Neural progenitor cell (in vitro differentiated cells): ENCODE data around the gene DCHS1. TPM values are rescaled to one million over a fixed set of nuclear protein-coding genes. Genes with fewer than 3 reads are reported as not detected.

Experiments
- DNase-seq: peaks from one replicate; pipeline ENCODE4 v3.0.0-alpha.2; 2016; ENCODE audit warnings: low spot score
- H2AFZ ChIP-seq: fragments of 200-600 bp; sonication (generic); replicated peaks from 2 replicates; pipeline ENCODE4 v1.6.1; 2016; ENCODE audit warnings: antibody characterized with exemption
- H3F3A ChIP-seq: fragments of 200-600 bp; sonication (generic); 2 replicates; pipeline ENCODE4 v1.6.1; 2016; ENCODE audit warnings: antibody characterized with exemption, low read depth
- H3K27ac ChIP-seq: fragments of 200-600 bp; sonication (generic); 2 replicates; pipeline ENCODE4 v1.5.1; 2016; ENCODE audit warnings: mild to moderate bottlenecking
- H3K27me3 ChIP-seq: fragments of 200-600 bp; sonication (generic); 2 replicates; pipeline ENCODE4 v1.6.1; 2016; ENCODE audit warnings: mild to moderate bottlenecking, moderate library complexity
- H3K36me3 ChIP-seq: fragments of 200-600 bp; sonication (generic); 2 replicates; pipeline ENCODE4 v1.5.1; 2016
- H3K4me1 ChIP-seq: fragments of 200-600 bp; sonication (generic); 2 replicates; pipeline ENCODE4 v1.6.1; 2016; ENCODE audit warnings: mixed run types
- H3K4me2 ChIP-seq: fragments of 200-600 bp; sonication (generic); 2 replicates; pipeline ENCODE4 v1.6.1; 2016
- H3K4me3 ChIP-seq: fragments of 200-600 bp; sonication (generic); 2 replicates; pipeline ENCODE4 v1.5.1; 2016
- H3K79me2 ChIP-seq: fragments of 200-600 bp; sonication (generic); 2 replicates; pipeline ENCODE4 v1.6.1; 2016; ENCODE audit warnings: low read depth
- H3K9ac ChIP-seq: fragments of 200-600 bp; sonication (generic); 2 replicates; pipeline ENCODE4 v1.6.1; 2016
- H3K9me3 ChIP-seq: fragments of 200-600 bp; sonication (generic); 2 replicates; pipeline ENCODE4 v1.5.1; 2016; ENCODE audit warnings: low read depth
- H4K20me1 ChIP-seq: fragments of 200-600 bp; sonication (generic); 2 replicates; pipeline ENCODE4 v1.6.1; 2016; ENCODE audit warnings: low read depth
- H3K27ac Mint-ChIP-seq: 3 replicates; pipeline ENCODE4 v1.8.0; 2021; ENCODE audit warnings: mixed read lengths
- H3K27me3 Mint-ChIP-seq: 2 replicates; pipeline ENCODE4 v1.8.0; 2022; ENCODE audit warnings: low read depth, mild to moderate bottlenecking, inconsistent platforms, moderate library complexity, mixed read lengths; ENCODE audit not compliant: insufficient read depth
- H3K36me3 Mint-ChIP-seq: 3 replicates; pipeline ENCODE4 v1.8.0; 2021; ENCODE audit warnings: mixed read lengths
- H3K4me1 Mint-ChIP-seq: 3 replicates; pipeline ENCODE4 v1.8.0; 2021; ENCODE audit warnings: mixed read lengths
- H3K4me3 Mint-ChIP-seq: 3 replicates; pipeline ENCODE4 v1.8.0; 2021; ENCODE audit warnings: mild to moderate bottlenecking, moderate library complexity, mixed read lengths
- H3K9me3 Mint-ChIP-seq: 3 replicates; pipeline ENCODE4 v1.8.0; 2020; ENCODE audit warnings: mixed read lengths
- CTCF ChIP-seq: fragments of 200-600 bp; sonication (generic); IDR thresholded peaks from 2 replicates; pipeline ENCODE4 v1.5.1; 2017; ENCODE audit warnings: antibody characterized with exemption, mild to moderate bottlenecking
- EZH2 ChIP-seq: fragments of 200-600 bp; sonication (generic); IDR thresholded peaks from 2 replicates; pipeline ENCODE4 v1.6.1; 2017; ENCODE audit warnings: antibody characterized with exemption, mild to moderate bottlenecking, moderate library complexity
- EZH2phosphoT487 ChIP-seq: fragments of 200-600 bp; sonication (generic); IDR thresholded peaks from 2 replicates; pipeline ENCODE4 v1.6.1; 2017; ENCODE audit warnings: antibody characterized with exemption
- total RNA-seq: library from RNA; depleted of rRNA; stranded (reverse); fragments of >200 nt; gene quantifications from 2 replicates; pipeline ENCODE4 v1.2.3, GENCODE V29; 2015; ENCODE audit warnings: low replicate concordance

DCHS1 gene
- total RNA-seq, 1 donor from 2014 or later, result 4.5 TPM

- peak overlapping the region; percentile 90 for H3K27ac ChIP-seq
- TF ChIP-seq EZH2, result no peak
- no peak for TF ChIP-seq EZH2phosphoT487
- TF ChIP-seq CTCF, result no peak
- H3K4me2 ChIP-seq, result peak overlapping the region; percentile 99
- Mint-ChIP-seq H3K36me3 (peaks cover 19% of the 10 kb centered on the region), H3K27ac (no peak overlapping the region), H3K4me3 (no peak overlapping the region), H3K9me3 (no peaks in the 10 kb centered on the region), H3K4me1 (peaks cover 20% of the 10 kb centered on the region), H3K27me3 (peaks cover 3% of the 10 kb centered on the region)
- H3K27me3 ChIP-seq, result no peaks in the 10 kb centered on the region
- peaks cover 23% of the 10 kb centered on the region for H3K4me1 ChIP-seq
- H3K9ac ChIP-seq, result peak overlapping the region; percentile 89
- H3K4me3 ChIP-seq, result peak overlapping the region; percentile 85
- no peaks in the 10 kb centered on the region for H4K20me1 ChIP-seq
- peaks cover 4% of the 10 kb centered on the region for H3K36me3 ChIP-seq
- peak overlapping the region; percentile 35 for H2AFZ ChIP-seq
- H3F3A ChIP-seq, result peaks cover 33% of the 10 kb centered on the region
- H3K9me3 ChIP-seq, result no peaks in the 10 kb centered on the region
- DNase-seq, result peak; percentile 67
- H3K79me2 ChIP-seq, result peaks cover 64% of the 10 kb centered on the region
Observed at GRCh38 chr11:6604081-6604626, 51.5 kb downstream of the DCHS1 start.

GRCh38 chr11:6603287-6604080 is 52.1 kb downstream of the DCHS1 start, which contains the start of the genes ILK and RRP8:
Gene ILK, plus strand, starts transcription at chr11:6603774. Its CDS starts 498 bp downstream, at chr11:6604272.
Gene RRP8, minus strand, starts transcription at chr11:6603616. Its CDS starts 114 bp downstream, at chr11:6603502.
- peaks cover 64% of the 10 kb centered on the region for H3K79me2 ChIP-seq
- TF ChIP-seq EZH2, result peak; percentile 37
- peak; percentile 36 for TF ChIP-seq EZH2phosphoT487
- TF ChIP-seq CTCF, result peak; percentile 24
- no peaks in the 10 kb centered on the region for H3K9me3 ChIP-seq
- H3K4me2 ChIP-seq, result peak within 1 kb of the TSS; percentile 99
- Mint-ChIP-seq H3K9me3 (no peaks in the 10 kb centered on the region), H3K4me3 (no peak within 1 kb of the TSS), H3K27me3 (no peaks in the 10 kb centered on the region), H3K4me1 (peaks cover 20% of the 10 kb centered on the region), H3K36me3 (peaks cover 13% of the 10 kb centered on the region), H3K27ac (no peak within 1 kb of the TSS)
- no peaks in the 10 kb centered on the region for H3K27me3 ChIP-seq
- H3F3A ChIP-seq, result peaks cover 27% of the 10 kb centered on the region
- DNase-seq, result peak; percentile 96
- H3K4me3 ChIP-seq, result peak within 1 kb of the TSS; percentile 85
- no peaks in the 10 kb centered on the region for H4K20me1 ChIP-seq
- peak within 1 kb of the TSS; percentile 89 for H3K9ac ChIP-seq
- peaks cover 4% of the 10 kb centered on the region for H3K36me3 ChIP-seq
- peaks cover 23% of the 10 kb centered on the region for H3K4me1 ChIP-seq
- peak within 1 kb of the TSS; percentile 97 for H2AFZ ChIP-seq
- H3K27ac ChIP-seq, result peak within 1 kb of the TSS; percentile 90

GRCh38 chr11:6602096-6602940 is 53.3 kb downstream of the DCHS1 start:
- Histone ChIP-seq H3K9me3 (no peaks in the 10 kb centered on the region), H3F3A (peaks cover 22% of the 10 kb centered on the region), H3K4me3 (peak overlapping the region; percentile 85), H3K9ac (peak overlapping the region; percentile 89), H3K27ac (no peak overlapping the region), H3K27me3 (no peaks in the 10 kb centered on the region), H2AFZ (no peak overlapping the region), H3K4me1 (peaks cover 21% of the 10 kb centered on the region), H3K36me3 (peaks cover under 1% of the 10 kb centered on the region), H3K4me2 (peak overlapping the region; percentile 99), H4K20me1 (no peaks in the 10 kb centered on the region), H3K79me2 (peaks cover 52% of the 10 kb centered on the region)
- Mint-ChIP-seq H3K36me3 (peaks cover 16% of the 10 kb centered on the region), H3K9me3 (no peaks in the 10 kb centered on the region), H3K4me3 (no peak overlapping the region), H3K4me1 (peaks cover 18% of the 10 kb centered on the region), H3K27me3 (no peaks in the 10 kb centered on the region), H3K27ac (no peak overlapping the region)
- TF ChIP-seq EZH2phosphoT487 (no peak), EZH2 (no peak), CTCF (no peak)
- peak; percentile 16 for DNase-seq
